Parathyroid adenoma (tissue), 2 donors: ENCODE data around the gene EPHB1.

Experiments used
- H2AFZ ChIP-seq: fragments of 300-600 bp; sonication (generic); one replicate; pipeline ENCODE4 v1.7.0; 2017; ENCODE audit warnings: antibody characterized with exemption, mild to moderate bottlenecking
- H3K27ac ChIP-seq: fragments of 300-600 bp; sonication (generic); one replicate; pipeline ENCODE4 v1.7.0; 2017
- H3K27me3 ChIP-seq: fragments of 300-600 bp; sonication (generic); one replicate; pipeline ENCODE4 v1.7.0; 2017; ENCODE audit warnings: low read length; ENCODE audit not compliant: control insufficient read depth, insufficient read depth
- H3K36me3 ChIP-seq: fragments of 300-600 bp; sonication (generic); one replicate; pipeline ENCODE4 v1.7.0; 2017; ENCODE audit warnings: low read length; ENCODE audit not compliant: control insufficient read depth, insufficient read depth
- H3K4me1 ChIP-seq: fragments of 300-600 bp; sonication (generic); one replicate; pipeline ENCODE4 v1.7.0; 2017; ENCODE audit warnings: control low read depth
- H3K4me2 ChIP-seq: fragments of 300-600 bp; sonication (generic); one replicate; pipeline ENCODE4 v1.7.0; 2017; ENCODE audit warnings: low read length
- H3K4me3 ChIP-seq: fragments of 300-600 bp; sonication (generic); one replicate; pipeline ENCODE4 v1.7.0; 2017; ENCODE audit warnings: low read depth, low read length
- H3K79me2 ChIP-seq: fragments of 300-600 bp; sonication (generic); one replicate; pipeline ENCODE4 v1.7.0; 2017; ENCODE audit warnings: control low read depth
- H3K9ac ChIP-seq: fragments of 300-600 bp; sonication (generic); one replicate; pipeline ENCODE4 v1.7.0; 2017; ENCODE audit warnings: mild to moderate bottlenecking
- H3K9me3 ChIP-seq: fragments of 300-600 bp; sonication (generic); one replicate; pipeline ENCODE4 v1.7.0; 2017; ENCODE audit warnings: low read length; ENCODE audit not compliant: control insufficient read depth
- TF ChIP-seq, protein P1 (sequence below): fragments of 300-600 bp; sonication (generic); IDR thresholded peaks from one replicate; pipeline ENCODE4 v1.7.0; 2017; ENCODE audit warnings: antibody characterized with exemption, mild to moderate bottlenecking
- donor health status: primary hyperparathyroidism.

The EPHB1 gene

DNA sequence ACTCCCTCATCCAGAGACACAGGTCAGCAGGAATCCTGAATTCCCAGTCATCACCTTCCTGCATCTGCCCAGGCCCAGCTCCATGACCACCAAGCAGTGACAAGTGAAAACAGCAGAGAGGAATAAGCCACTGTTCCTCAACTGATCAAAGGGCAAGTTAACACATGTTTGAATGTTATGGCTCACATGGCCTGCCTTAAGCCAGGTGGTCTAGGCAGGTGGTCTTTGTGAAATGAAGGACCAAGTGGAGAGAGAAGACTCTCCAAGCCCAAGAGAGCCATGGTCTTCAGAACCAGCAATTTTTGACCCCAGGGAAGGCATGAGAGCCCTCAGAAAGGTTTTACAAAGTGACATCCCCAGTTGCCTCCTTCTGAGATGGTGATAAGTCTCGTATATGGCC, 161.8 kb downstream of the EPHB1 start:
- no peaks in the 10 kb centered on the region for H3K36me3 ChIP-seq
- no peak overlapping the region for H2AFZ ChIP-seq
- H3K4me3 ChIP-seq, result no peak overlapping the region
- H3K79me2 ChIP-seq, result no peaks in the 10 kb centered on the region
- H3K4me1 ChIP-seq, result no peaks in the 10 kb centered on the region
- H3K9ac ChIP-seq, result no peak overlapping the region
- H3K27me3 ChIP-seq, result no peaks in the 10 kb centered on the region
- H3K4me2 ChIP-seq, result no peak overlapping the region
- no peak overlapping the region for H3K27ac ChIP-seq
- H3K9me3 ChIP-seq, result no peaks in the 10 kb centered on the region
- TF ChIP-seq, protein P1, sequence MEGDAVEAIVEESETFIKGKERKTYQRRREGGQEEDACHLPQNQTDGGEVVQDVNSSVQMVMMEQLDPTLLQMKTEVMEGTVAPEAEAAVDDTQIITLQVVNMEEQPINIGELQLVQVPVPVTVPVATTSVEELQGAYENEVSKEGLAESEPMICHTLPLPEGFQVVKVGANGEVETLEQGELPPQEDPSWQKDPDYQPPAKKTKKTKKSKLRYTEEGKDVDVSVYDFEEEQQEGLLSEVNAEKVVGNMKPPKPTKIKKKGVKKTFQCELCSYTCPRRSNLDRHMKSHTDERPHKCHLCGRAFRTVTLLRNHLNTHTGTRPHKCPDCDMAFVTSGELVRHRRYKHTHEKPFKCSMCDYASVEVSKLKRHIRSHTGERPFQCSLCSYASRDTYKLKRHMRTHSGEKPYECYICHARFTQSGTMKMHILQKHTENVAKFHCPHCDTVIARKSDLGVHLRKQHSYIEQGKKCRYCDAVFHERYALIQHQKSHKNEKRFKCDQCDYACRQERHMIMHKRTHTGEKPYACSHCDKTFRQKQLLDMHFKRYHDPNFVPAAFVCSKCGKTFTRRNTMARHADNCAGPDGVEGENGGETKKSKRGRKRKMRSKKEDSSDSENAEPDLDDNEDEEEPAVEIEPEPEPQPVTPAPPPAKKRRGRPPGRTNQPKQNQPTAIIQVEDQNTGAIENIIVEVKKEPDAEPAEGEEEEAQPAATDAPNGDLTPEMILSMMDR, result no peak

DNA sequence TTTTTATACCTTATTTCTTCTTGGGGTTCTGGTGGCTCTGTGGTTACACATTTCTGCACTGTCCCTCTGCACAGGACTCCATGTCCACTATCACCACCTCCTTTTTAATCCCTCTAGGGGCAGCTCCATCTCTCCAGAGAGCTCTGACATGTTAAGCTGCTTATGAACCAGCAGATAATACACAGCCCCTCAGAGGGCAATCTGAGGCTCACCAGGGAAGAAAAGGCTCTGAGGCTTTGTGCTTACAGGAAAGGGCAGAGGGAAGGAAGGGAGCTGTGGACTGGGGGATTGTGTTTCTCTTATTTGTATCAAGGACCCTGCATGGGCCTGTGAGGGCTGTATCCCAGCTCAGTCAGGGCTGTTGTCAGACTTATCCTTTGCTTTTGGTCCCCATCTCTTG, 164.5 kb downstream of the EPHB1 start:
- Histone ChIP-seq H3K4me2 (no peak overlapping the region), H3K36me3 (no peaks in the 10 kb centered on the region), H2AFZ (no peak overlapping the region), H3K9ac (no peak overlapping the region), H3K4me1 (no peaks in the 10 kb centered on the region), H3K27me3 (no peaks in the 10 kb centered on the region), H3K79me2 (no peaks in the 10 kb centered on the region), H3K9me3 (no peaks in the 10 kb centered on the region), H3K27ac (no peak overlapping the region), H3K4me3 (no peak overlapping the region)
- TF ChIP-seq, protein P1, result no peak

DNA sequence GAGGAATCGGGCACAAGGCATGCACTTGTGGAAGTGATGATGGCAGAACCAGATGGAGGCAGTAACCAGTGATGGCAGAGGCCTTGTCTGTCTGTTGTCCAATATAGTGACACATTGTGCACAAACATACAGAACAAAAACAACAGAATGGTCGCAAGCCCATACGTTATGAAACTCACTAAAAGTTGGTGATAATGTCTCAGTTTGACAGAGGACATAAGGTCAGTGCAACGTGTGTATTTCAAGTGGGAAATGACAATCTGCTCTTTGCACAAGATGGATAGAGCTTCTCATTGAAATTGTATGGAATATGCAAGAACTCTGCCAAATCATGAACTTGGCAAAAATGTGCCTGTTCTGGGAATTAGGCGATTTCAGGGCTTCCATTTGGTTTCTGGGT, 169.2 kb downstream of the EPHB1 start:
- H2AFZ ChIP-seq, result no peak overlapping the region
- TF ChIP-seq, protein P1, result no peak
- no peaks in the 10 kb centered on the region for H3K4me1 ChIP-seq
- no peaks in the 10 kb centered on the region for H3K79me2 ChIP-seq
- H3K27me3 ChIP-seq, result no peaks in the 10 kb centered on the region
- no peak overlapping the region for H3K4me3 ChIP-seq
- H3K4me2 ChIP-seq, result no peak overlapping the region
- no peak overlapping the region for H3K9ac ChIP-seq
- H3K36me3 ChIP-seq, result no peaks in the 10 kb centered on the region
- H3K27ac ChIP-seq, result no peak overlapping the region
- no peaks in the 10 kb centered on the region for H3K9me3 ChIP-seq

DNA sequence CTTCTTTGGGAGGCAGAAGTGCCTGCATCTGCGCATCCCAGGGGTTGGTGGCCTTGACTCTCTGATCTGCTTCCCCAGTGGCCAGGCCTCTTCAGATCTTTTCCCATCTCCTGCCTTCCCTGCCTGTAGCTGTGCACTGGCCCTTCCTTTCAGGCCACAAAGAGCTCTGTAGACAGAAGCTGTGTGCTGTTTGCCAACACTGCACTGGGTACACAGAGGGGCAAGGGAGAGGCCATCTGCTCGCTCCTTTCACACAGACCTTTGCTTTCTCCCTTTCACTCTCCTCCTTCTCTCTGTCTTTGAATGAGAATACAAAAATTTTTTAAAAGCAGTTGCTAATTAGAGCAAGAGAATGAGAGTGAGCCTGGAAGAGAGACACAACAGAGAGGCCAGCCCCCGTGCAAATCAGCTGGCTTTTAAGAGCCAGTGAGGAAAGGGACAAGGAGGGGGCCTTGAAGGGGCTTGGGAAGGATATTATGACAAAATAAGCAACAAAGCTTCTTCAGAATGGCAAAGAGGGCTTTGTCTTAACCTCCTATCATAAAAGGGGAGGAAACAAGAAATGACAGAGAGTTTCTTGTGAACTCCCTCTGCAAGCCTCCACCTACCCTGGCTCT, 170.9 kb downstream of the EPHB1 start:
- Histone ChIP-seq H3K9me3 (no peaks in the 10 kb centered on the region), H2AFZ (no peak overlapping the region)

DNA sequence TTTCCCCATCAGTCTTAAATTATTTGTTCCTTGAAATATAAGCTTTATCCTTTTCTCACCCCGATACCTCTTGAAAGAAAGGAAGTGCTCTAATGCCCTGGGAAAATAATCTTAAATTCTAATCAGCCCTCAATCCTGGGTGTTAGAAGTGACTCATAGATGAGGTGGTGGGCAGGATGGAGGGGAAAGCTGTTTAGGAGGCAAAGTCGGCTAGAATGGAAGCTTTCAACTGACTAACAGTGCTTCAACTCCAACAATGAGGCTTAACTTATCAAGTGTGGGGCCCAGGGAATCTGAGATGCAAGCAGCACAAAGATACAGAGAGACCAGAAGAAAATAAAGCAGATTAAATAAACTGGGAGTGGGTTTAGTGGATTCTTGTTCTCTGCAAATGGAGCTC, 175.8 kb downstream of the EPHB1 start:
- Histone ChIP-seq H3K27me3 (no peaks in the 10 kb centered on the region), H3K4me2 (no peak overlapping the region), H3K4me1 (no peaks in the 10 kb centered on the region), H3K36me3 (no peaks in the 10 kb centered on the region), H3K4me3 (no peak overlapping the region), H2AFZ (no peak overlapping the region), H3K27ac (no peak overlapping the region), H3K79me2 (no peaks in the 10 kb centered on the region), H3K9me3 (no peaks in the 10 kb centered on the region), H3K9ac (no peak overlapping the region)
- TF ChIP-seq, protein P1, result no peak

More for the DNA sequence above, 170.9 kb downstream of the EPHB1 start:
- no peak overlapping the region for H3K4me2 ChIP-seq
- H3K36me3 ChIP-seq, result no peaks in the 10 kb centered on the region
- H3K79me2 ChIP-seq, result no peaks in the 10 kb centered on the region
- H3K27me3 ChIP-seq, result no peaks in the 10 kb centered on the region
- H3K4me1 ChIP-seq, result no peaks in the 10 kb centered on the region
- TF ChIP-seq, protein P1, result no peak
- H3K4me3 ChIP-seq, result no peak overlapping the region
- H3K27ac ChIP-seq, result no peak overlapping the region
- H3K9ac ChIP-seq, result no peak overlapping the region
